HG02588 (cell line): ENCODE measurements around the gene C22orf31.
"Not testable (repeated sequence)": the region's sequence is repeated elsewhere in the genome, so short reads cannot be mapped to it uniquely, and the experiment has no call there.

Source experiments
- ATAC-seq: cut with Tn5 transposase; IDR thresholded peaks from one replicate; pipeline ENCODE4 v1.9.1; 2021; ENCODE audit warnings: mild to moderate bottlenecking, moderate library complexity; ENCODE audit not compliant: unreplicated experiment

Gene C22orf31

GRCh38 chr22:29055192-29055830, 6.3 kb downstream of the C22orf31 start:
- no peak for ATAC-seq

- ATAC-seq: no peak
Observed at GRCh38 chr22:29054251-29054767, 7.3 kb downstream of the C22orf31 start.

- no peak for ATAC-seq
Observed at GRCh38 chr22:29053048-29053702, 8.5 kb downstream of the C22orf31 start.

- ATAC-seq: no peak
Observed at GRCh38 chr22:29050457-29050856, 11.2 kb downstream of the C22orf31 start.

- ATAC-seq: no peak
Observed at GRCh38 chr22:29049655-29050263, 11.9 kb downstream of the C22orf31 start.

- no peak for ATAC-seq
Observed at GRCh38 chr22:29048822-29049654, 12.6 kb downstream of the C22orf31 start.

GRCh38 chr22:29044657-29045176, 16.9 kb downstream of the C22orf31 start:
- ATAC-seq: no peak

- no peak for ATAC-seq
Observed at GRCh38 chr22:29043906-29044575, 17.6 kb downstream of the C22orf31 start.

GRCh38 chr22:29041408-29041807, 20.2 kb downstream of the C22orf31 start:
- no peak for ATAC-seq

GRCh38 chr22:29040385-29041275, 21.0 kb downstream of the C22orf31 start:
- ATAC-seq: no peak

- ATAC-seq: not testable (repeated sequence)
Observed at GRCh38 chr22:29039684-29040083, 21.9 kb downstream of the C22orf31 start.

- ATAC-seq: no peak
Observed at GRCh38 chr22:29039148-29039547, 22.5 kb downstream of the C22orf31 start.

GRCh38 chr22:29037340-29037932, 24.2 kb downstream of the C22orf31 start:
- ATAC-seq: no peak

GRCh38 chr22:29032584-29032983, 29.0 kb downstream of the C22orf31 start:
- no peak for ATAC-seq

GRCh38 chr22:29032014-29032475, 29.6 kb downstream of the C22orf31 start:
- no peak for ATAC-seq

- ATAC-seq: no peak
Observed at GRCh38 chr22:29031227-29032011, 30.2 kb downstream of the C22orf31 start.

- ATAC-seq: no peak
Observed at GRCh38 chr22:29030618-29031226, 30.9 kb downstream of the C22orf31 start.
